SU-DHL-6 (cell line): ENCODE measurements around the gene RAB31.

Experiments used
- H2AFZ ChIP-seq: fragments of 200-600 bp; sonication (generic); 2 replicates; pipeline ENCODE4 v1.6.1; 2014; ENCODE audit warnings: low read depth, mild to moderate bottlenecking, moderate library complexity, mixed read lengths, antibody characterized with exemption, low read length; ENCODE audit not compliant: severe bottlenecking
- H3F3A ChIP-seq: fragments of 200-600 bp; shearing (Covaris generic); 2 replicates; pipeline ENCODE4 v1.6.0; 2016; ENCODE audit warnings: antibody characterized with exemption, mild to moderate bottlenecking; ENCODE audit not compliant: insufficient read depth
- H3K27ac ChIP-seq: fragments of 200-600 bp; sonication (generic); 2 replicates; pipeline ENCODE4 v1.5.1; 2016; ENCODE audit warnings: low read depth, mild to moderate bottlenecking, low read length, moderate library complexity, mixed read lengths
- H3K27me3 ChIP-seq: fragments of 200-600 bp; sonication (generic), shearing (Covaris generic); 2 replicates; pipeline ENCODE4 v1.6.0; 2014; ENCODE audit warnings: mild to moderate bottlenecking, low read length
- H3K36me3 ChIP-seq: fragments of 200-600 bp; sonication (generic); 2 replicates; pipeline ENCODE4 v1.6.1; 2014; ENCODE audit warnings: mild to moderate bottlenecking, low read length, mixed read lengths
- H3K4me2 ChIP-seq: fragments of 300-600, 200-600 bp; shearing (Covaris generic), sonication (generic); 2 replicates; pipeline ENCODE4 v1.6.0; 2014; ENCODE audit warnings: low read length, low read depth, mild to moderate bottlenecking; ENCODE audit not compliant: poor library complexity, severe bottlenecking
- H3K4me3 ChIP-seq: fragments of 200-600 bp; sonication (generic); 2 replicates; pipeline ENCODE4 v1.5.1; 2014; ENCODE audit warnings: antibody characterized with exemption, low read length, mild to moderate bottlenecking, mixed read lengths; ENCODE audit not compliant: insufficient read depth, poor library complexity, severe bottlenecking
- H3K79me2 ChIP-seq: fragments of 200-600 bp; sonication (generic); 2 replicates; pipeline ENCODE4 v1.6.1; 2014; ENCODE audit warnings: mild to moderate bottlenecking, low read length, moderate library complexity; ENCODE audit not compliant: insufficient read depth
- H3K9ac ChIP-seq: fragments of 200-600 bp; sonication (generic); 2 replicates; pipeline ENCODE4 v1.7.0; 2014; ENCODE audit warnings: mild to moderate bottlenecking, low read length
- H3K9me2 ChIP-seq: fragments of 200-600 bp; sonication (generic); replicated peaks from 2 replicates; pipeline ENCODE4 v1.6.1; 2014; ENCODE audit warnings: low read length; ENCODE audit not compliant: insufficient read depth
- H3K9me3 ChIP-seq: fragments of 200-600 bp; sonication (generic); 2 replicates; pipeline ENCODE4 v1.6.1; 2014; ENCODE audit warnings: low read length, mixed read lengths; ENCODE audit not compliant: insufficient read depth
- H4K20me1 ChIP-seq: fragments of 200-600 bp; sonication (generic); 2 replicates; pipeline ENCODE4 v1.6.1; 2014; ENCODE audit warnings: low read depth, mild to moderate bottlenecking, antibody characterized with exemption, low read length, moderate library complexity, mixed read lengths
- EZH2phosphoT487 ChIP-seq: fragments of 200-600 bp; sonication (generic), shearing (Covaris generic); conservative IDR thresholded peaks from 2 replicates; pipeline ENCODE4 v1.6.1; 2018; ENCODE audit warnings: mild to moderate bottlenecking, antibody characterized with exemption, low read length, moderate library complexity, mixed read lengths
- TF ChIP-seq, protein P1 (sequence below): fragments of 200-600 bp; sonication (generic); IDR thresholded peaks from one replicate; pipeline ENCODE4 v1.5.1; 2017; ENCODE audit warnings: antibody characterized with exemption, mild to moderate bottlenecking, low read length, moderate library complexity; ENCODE audit not compliant: insufficient read depth, poor library complexity, severe bottlenecking

Gene RAB31

DNA sequence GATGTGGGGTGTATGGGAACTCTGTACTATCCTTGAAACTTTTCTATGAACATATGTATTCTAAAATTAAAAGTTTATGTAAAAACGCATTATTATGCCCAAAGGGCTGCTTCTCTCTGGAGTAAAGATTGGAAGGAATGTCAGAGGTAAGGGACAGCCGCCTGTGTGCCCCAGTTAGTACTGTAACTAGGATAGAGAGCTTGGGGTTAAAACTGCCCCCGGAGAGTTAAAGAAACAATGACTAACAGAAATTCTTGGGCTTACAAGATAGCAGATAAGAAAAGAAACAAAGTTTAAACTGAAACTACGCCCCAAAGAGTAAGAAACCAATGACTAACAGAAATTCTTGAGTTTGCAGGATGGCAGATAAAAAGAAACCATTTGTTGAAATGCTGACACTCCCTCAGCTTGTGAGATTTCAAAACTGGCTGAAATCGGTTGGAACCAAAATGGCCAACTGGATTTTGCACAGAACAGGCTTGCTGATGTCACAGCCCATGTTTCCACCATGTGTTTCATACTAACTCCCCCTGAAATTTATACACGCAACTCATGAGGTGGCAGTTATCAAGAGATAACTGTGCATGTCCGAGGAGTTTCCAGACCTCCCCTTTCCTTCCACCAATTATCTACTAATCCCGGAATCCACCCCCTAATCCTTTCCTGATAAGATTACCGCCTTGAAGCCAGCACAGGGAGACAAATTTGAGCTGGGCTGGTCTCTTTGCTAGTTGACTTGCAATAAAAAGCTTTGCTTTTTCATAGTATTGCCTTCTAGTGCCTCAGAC is 169.0 kb downstream of the RAB31 start:
- no peaks in the 10 kb centered on the region for H3K79me2 ChIP-seq
- H3K9me2 ChIP-seq, result no peaks in the 10 kb centered on the region
- no peaks in the 10 kb centered on the region for H3F3A ChIP-seq
- H4K20me1 ChIP-seq, result no peaks in the 10 kb centered on the region
- H2AFZ ChIP-seq, result no peak overlapping the region
- no peak overlapping the region for H3K27ac ChIP-seq
- no peak overlapping the region for H3K9ac ChIP-seq
- H3K9me3 ChIP-seq, result no peaks in the 10 kb centered on the region
- no peak overlapping the region for H3K4me3 ChIP-seq
- H3K27me3 ChIP-seq, result no peaks in the 10 kb centered on the region
- H3K4me2 ChIP-seq, result no peak overlapping the region
- TF ChIP-seq EZH2phosphoT487, result no peak
- TF ChIP-seq, protein P1, sequence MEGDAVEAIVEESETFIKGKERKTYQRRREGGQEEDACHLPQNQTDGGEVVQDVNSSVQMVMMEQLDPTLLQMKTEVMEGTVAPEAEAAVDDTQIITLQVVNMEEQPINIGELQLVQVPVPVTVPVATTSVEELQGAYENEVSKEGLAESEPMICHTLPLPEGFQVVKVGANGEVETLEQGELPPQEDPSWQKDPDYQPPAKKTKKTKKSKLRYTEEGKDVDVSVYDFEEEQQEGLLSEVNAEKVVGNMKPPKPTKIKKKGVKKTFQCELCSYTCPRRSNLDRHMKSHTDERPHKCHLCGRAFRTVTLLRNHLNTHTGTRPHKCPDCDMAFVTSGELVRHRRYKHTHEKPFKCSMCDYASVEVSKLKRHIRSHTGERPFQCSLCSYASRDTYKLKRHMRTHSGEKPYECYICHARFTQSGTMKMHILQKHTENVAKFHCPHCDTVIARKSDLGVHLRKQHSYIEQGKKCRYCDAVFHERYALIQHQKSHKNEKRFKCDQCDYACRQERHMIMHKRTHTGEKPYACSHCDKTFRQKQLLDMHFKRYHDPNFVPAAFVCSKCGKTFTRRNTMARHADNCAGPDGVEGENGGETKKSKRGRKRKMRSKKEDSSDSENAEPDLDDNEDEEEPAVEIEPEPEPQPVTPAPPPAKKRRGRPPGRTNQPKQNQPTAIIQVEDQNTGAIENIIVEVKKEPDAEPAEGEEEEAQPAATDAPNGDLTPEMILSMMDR, result no peak
- no peaks in the 10 kb centered on the region for H3K36me3 ChIP-seq

DNA sequence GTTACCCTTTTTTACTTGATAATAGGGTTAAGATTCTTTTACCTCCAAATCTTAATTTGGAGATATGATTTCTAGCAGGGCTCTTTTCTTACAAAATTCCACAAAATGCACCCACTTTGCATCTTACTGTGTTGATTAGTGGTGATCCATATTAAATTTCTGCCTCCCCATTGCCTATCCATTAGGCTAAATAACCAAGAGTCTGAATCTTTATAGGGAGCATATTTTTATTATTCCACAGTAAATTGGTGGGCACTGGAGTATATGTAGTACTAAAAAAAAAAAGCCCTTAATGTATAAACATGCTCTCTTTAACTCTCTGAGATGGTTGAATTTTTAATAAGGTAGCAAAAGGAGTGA is 169.5 kb downstream of the RAB31 start:
- Histone ChIP-seq H3K4me2 (no peak overlapping the region), H3K4me3 (no peak overlapping the region), H3K79me2 (no peaks in the 10 kb centered on the region), H3K27ac (no peak overlapping the region), H3K9me3 (no peaks in the 10 kb centered on the region), H3K9me2 (no peaks in the 10 kb centered on the region), H3K27me3 (no peaks in the 10 kb centered on the region), H2AFZ (no peak overlapping the region), H4K20me1 (no peaks in the 10 kb centered on the region), H3F3A (no peaks in the 10 kb centered on the region), H3K9ac (no peak overlapping the region), H3K36me3 (no peaks in the 10 kb centered on the region)
- TF ChIP-seq, protein P1, result no peak
- no peak for TF ChIP-seq EZH2phosphoT487

DNA sequence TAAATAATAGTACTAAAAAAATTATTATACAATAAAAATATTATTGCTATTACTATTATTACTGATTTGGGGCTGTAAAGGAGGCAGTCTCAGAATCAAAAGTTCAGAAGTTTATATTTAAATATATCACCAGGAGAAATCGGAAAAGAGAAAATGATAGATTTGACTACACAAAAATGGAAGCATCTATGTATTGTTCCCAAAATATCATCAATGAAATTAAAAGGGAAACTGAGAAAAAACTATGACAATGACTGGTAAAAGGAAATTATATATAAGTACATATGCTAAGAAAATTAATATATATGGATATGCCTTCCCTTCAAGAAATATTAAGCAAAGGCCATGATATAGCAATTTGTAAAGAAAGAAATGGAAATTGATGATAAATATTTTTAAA is 170.0 kb downstream of the RAB31 start:
- TF ChIP-seq EZH2phosphoT487, result no peak
- TF ChIP-seq, protein P1, result no peak
- H2AFZ ChIP-seq, result no peak overlapping the region
- H3K9me3 ChIP-seq, result no peaks in the 10 kb centered on the region
- H3K9ac ChIP-seq, result no peak overlapping the region
- no peaks in the 10 kb centered on the region for H3K36me3 ChIP-seq
- H3K4me3 ChIP-seq, result no peak overlapping the region
- H3K4me2 ChIP-seq, result no peak overlapping the region
- H4K20me1 ChIP-seq, result no peaks in the 10 kb centered on the region
- no peaks in the 10 kb centered on the region for H3K79me2 ChIP-seq
- H3K27me3 ChIP-seq, result no peaks in the 10 kb centered on the region
- no peaks in the 10 kb centered on the region for H3F3A ChIP-seq
- no peaks in the 10 kb centered on the region for H3K9me2 ChIP-seq
- H3K27ac ChIP-seq, result no peak overlapping the region
